Thoracic aorta (tissue), 2 donors: ENCODE results near the gene SIGLEC11. TPM values are rescaled to one million over a fixed set of nuclear protein-coding genes. Genes with fewer than 3 reads are reported as not detected.
"Not testable (repeated sequence)": the region's sequence is repeated elsewhere in the genome, so short reads cannot be mapped to it uniquely, and the experiment has no call there.

Source experiments
- ATAC-seq: fragments of 150-250 bp; one replicate; pipeline ENCODE4 v1.8.0; 2017; ENCODE audit warnings: low read depth; ENCODE audit not compliant: insufficient number of reproducible peaks, low FRiP score
- DNase-seq: peaks from one replicate; pipeline ENCODE4 v3.0.0-alpha.2; 2020; ENCODE audit warnings: low spot score
- H3K27ac ChIP-seq, 2 donors: fragments of 200-600 bp; sonication (generic); 1 replicate in 1 of 2; 2 replicates in 1 of 2; pipeline ENCODE4 v1.5.1; 2016; ENCODE audit warnings: mild to moderate bottlenecking in 2 of 2, moderate library complexity in 2 of 2
- H3K27me3 ChIP-seq: fragments of 200-600 bp; sonication (generic); replicated peaks from 2 replicates; pipeline ENCODE4 v1.6.0; 2016; ENCODE audit warnings: mild to moderate bottlenecking; ENCODE audit not compliant: insufficient read depth
- H3K36me3 ChIP-seq: fragments of 200-600 bp; sonication (generic); one replicate; pipeline ENCODE4 v1.5.1; 2016
- H3K4me1 ChIP-seq, 2 donors: fragments of 200-600 bp; sonication (generic); 1 replicate in 1 of 2; 2 replicates in 1 of 2; pipeline versions ENCODE4 v1.5.1 to v1.6.0; 2016; ENCODE audit warnings: low read depth in 2 of 2, mild to moderate bottlenecking in 1 of 2; ENCODE audit not compliant: control insufficient read depth in 1 of 2
- H3K4me3 ChIP-seq: fragments of 200-600 bp; sonication (generic); 2 replicates; pipeline ENCODE4 v1.5.1; 2016; ENCODE audit warnings: mild to moderate bottlenecking
- H3K9me3 ChIP-seq: fragments of 200-600 bp; sonication (generic); 2 replicates; pipeline ENCODE4 v1.5.1; 2016
- total RNA-seq, 2 donors: library from RNA; depleted of rRNA; stranded (reverse); fragments of >200 nt; gene quantifications; one replicate each; pipeline versions ENCODE4 v1.1.0 to v1.2.3, GENCODE V29; 2016
- TF ChIP-seq, protein P1 (sequence below): fragments of 200-600 bp; sonication (generic); IDR thresholded peaks from one replicate; pipeline ENCODE4 v1.5.1; 2019; ENCODE audit warnings: antibody characterized with exemption

The SIGLEC11 gene
- total RNA-seq, 2 donors from 2014 or later = 2.8 to 10.0 TPM

- no peak overlapping the region for H3K4me3 ChIP-seq
- H3K4me1 ChIP-seq = no peaks in the 10 kb centered on the region
- no peaks in the 10 kb centered on the region for H3K27me3 ChIP-seq
- DNase-seq = no peak
- TF ChIP-seq, protein P1, sequence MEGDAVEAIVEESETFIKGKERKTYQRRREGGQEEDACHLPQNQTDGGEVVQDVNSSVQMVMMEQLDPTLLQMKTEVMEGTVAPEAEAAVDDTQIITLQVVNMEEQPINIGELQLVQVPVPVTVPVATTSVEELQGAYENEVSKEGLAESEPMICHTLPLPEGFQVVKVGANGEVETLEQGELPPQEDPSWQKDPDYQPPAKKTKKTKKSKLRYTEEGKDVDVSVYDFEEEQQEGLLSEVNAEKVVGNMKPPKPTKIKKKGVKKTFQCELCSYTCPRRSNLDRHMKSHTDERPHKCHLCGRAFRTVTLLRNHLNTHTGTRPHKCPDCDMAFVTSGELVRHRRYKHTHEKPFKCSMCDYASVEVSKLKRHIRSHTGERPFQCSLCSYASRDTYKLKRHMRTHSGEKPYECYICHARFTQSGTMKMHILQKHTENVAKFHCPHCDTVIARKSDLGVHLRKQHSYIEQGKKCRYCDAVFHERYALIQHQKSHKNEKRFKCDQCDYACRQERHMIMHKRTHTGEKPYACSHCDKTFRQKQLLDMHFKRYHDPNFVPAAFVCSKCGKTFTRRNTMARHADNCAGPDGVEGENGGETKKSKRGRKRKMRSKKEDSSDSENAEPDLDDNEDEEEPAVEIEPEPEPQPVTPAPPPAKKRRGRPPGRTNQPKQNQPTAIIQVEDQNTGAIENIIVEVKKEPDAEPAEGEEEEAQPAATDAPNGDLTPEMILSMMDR = no peak
- no peak for ATAC-seq
- H3K27ac ChIP-seq = no peak overlapping the region
- H3K36me3 ChIP-seq = peaks cover 25% of the 10 kb centered on the region
- H3K9me3 ChIP-seq = no peaks in the 10 kb centered on the region
Measured at GRCh38 chr19:49975051-49975450, 14.1 kb upstream of the SIGLEC11 start.

DNA sequence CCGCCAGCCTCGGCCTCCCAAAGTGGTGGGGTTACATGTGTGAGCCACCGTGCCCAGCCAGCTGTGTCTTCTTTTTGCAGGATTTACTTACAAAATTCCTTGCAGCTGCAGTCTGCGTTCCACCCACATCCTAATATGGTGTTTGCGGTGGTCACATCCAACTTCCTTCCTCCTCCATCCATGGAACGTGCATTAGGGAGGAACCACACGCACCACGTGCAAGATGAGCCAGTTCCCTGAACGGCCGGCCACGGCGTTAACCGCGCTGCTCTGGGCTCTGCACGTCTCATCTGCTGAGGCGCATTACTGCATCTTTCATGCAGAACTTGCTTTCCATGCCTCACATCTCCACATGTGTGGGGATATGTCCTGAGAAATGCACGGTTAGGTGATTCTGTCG, 13.0 kb upstream of the SIGLEC11 start:
- DNase-seq (no peak), ATAC-seq (no peak)
- Histone ChIP-seq H3K27ac (no peak overlapping the region), H3K27me3 (no peaks in the 10 kb centered on the region), H3K4me1 (no peaks in the 10 kb centered on the region), H3K4me3 (no peak overlapping the region), H3K36me3 (peaks cover 18% of the 10 kb centered on the region), H3K9me3 (no peaks in the 10 kb centered on the region)
- TF ChIP-seq, protein P1 = no peak

DNA sequence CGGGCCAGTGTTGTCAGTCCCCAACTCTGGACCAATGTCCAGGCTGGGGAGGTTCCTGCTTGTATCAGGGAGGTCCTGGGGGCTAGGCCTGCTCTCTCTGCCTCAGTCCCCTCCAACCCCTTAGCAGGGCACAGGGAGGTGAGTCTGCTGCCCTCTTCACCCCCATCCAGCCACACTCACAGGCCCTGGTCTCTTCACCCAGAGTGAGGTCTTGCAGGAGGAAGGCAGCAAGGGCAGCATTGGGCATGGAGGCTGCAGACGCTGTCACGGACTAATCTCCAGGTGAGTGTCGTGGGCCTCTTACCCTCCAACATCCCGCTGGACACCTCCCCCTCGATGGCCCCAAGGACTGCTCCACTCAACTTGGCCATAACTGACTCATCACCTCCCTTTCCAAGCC, 11.9 kb upstream of the SIGLEC11 start:
- DNase-seq (no peak), ATAC-seq (no peak)
- H3K27me3 ChIP-seq = no peaks in the 10 kb centered on the region
- no peak overlapping the region for H3K27ac ChIP-seq
- TF ChIP-seq, protein P1 = no peak
- H3K4me3 ChIP-seq = no peak overlapping the region
- peaks cover 9% of the 10 kb centered on the region for H3K36me3 ChIP-seq
- H3K4me1 ChIP-seq = no peaks in the 10 kb centered on the region
- H3K9me3 ChIP-seq = no peaks in the 10 kb centered on the region

DNA sequence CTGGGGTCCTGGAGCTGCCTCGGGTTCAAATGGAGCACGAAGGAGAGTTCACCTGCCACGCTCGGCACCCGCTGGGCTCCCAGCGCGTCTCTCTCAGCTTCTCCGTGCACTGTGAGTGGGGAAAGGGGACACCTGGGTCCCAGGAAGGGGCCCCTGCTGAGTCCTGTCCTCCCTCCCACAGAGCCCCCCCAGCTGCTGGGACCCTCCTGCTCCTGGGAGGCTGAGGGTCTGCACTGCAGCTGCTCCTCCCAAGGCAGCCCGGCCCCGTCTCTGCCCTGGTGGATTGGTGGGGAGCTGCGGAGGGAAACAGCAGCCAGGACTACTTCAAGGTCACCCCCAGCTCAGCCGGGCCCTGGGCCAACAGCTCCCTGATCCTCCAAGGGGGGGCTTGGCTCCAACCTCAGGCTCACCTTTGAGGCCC, 11.0 kb upstream of the SIGLEC11 start:
- TF ChIP-seq, protein P1 = no peak
- Histone ChIP-seq H3K27ac (no peak overlapping the region), H3K4me1 (no peaks in the 10 kb centered on the region), H3K4me3 (no peak overlapping the region), H3K36me3 (peaks cover 7% of the 10 kb centered on the region), H3K27me3 (no peaks in the 10 kb centered on the region), H3K9me3 (no peaks in the 10 kb centered on the region)
- DNase-seq (no peak), ATAC-seq (no peak)

- not testable (repeated sequence) for ATAC-seq, H3K4me3 ChIP-seq, H3K36me3 ChIP-seq, H3K4me1 ChIP-seq, H3K27me3 ChIP-seq, H3K27ac ChIP-seq, DNase-seq, H3K9me3 ChIP-seq
Measured at GRCh38 chr19:49969355-49969754, 8.4 kb upstream of the SIGLEC11 start.

DNA sequence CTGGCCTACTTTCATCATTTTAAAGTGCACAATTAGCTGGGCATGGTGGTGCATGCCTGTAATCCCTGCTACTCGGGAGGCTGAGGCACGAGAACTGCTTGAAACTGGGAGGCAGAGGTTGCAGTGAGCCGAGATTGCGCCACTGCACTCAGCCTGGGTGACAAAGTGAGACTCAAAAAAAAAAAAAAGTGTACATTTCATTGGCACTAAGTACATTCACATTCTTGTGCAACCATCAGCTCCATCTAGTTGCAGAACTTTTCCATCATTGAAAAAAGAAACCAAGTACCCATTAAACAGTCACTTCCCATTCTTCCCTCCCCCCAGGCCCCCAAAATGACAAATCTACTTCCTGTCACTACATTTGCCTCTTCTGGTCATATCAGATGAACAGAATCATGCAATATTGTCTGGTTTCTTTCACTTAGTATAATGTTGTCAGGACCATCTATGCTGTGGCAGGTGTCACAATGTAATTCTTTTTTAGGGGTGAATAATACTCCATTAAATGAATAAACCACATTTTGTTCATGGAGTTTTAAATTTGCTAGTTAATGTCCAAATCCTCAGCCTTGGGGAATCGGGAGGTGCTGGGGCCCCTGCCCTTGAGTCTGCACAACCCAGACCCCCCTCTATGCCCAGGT, 7.4 kb upstream of the SIGLEC11 start:
- no peak for ATAC-seq
- no peak for DNase-seq
- no peaks in the 10 kb centered on the region for H3K9me3 ChIP-seq
- H3K27ac ChIP-seq = no peak overlapping the region
- H3K27me3 ChIP-seq = no peaks in the 10 kb centered on the region
- no peaks in the 10 kb centered on the region for H3K4me1 ChIP-seq
- H3K4me3 ChIP-seq = no peak overlapping the region
- no peaks in the 10 kb centered on the region for H3K36me3 ChIP-seq
- TF ChIP-seq, protein P1 = no peak

GRCh38 chr19:49959892-49960291, 1.1 kb downstream of the SIGLEC11 start:
- not testable (repeated sequence) for H3K4me3 ChIP-seq, H3K9me3 ChIP-seq, H3K27me3 ChIP-seq, H3K27ac ChIP-seq, ATAC-seq, H3K4me1 ChIP-seq, H3K36me3 ChIP-seq, DNase-seq

DNA sequence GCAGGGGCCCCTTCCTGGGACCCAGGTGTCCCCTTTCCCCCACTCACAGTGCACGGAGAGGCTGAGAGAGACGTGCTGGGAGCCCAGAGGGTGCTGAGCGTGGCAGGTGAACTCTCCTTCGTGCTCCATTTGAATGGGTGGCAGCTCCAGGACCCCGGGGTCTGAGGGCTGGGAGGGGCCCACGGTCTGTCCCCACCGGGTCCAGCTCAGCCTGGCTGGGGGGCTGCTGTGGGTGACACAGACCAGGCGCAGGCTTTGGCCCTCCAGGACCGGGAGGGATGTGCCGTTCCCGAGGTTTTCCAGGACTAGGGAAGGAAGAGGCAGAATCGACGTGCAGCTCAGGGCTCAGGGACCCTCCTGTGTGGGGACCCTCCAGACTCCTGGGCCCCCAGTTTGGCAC, 2.4 kb downstream of the SIGLEC11 start:
- not testable (repeated sequence) for H3K27me3 ChIP-seq, H3K9me3 ChIP-seq, H3K36me3 ChIP-seq, H3K4me3 ChIP-seq, DNase-seq, H3K27ac ChIP-seq, ATAC-seq
- H3K4me1 ChIP-seq = peaks cover 17 to 20% of the 10 kb centered on the region in 2 donors
